C4-2B (cell line): ENCODE measurements around the gene PACSIN2.

Experiments used
- H3K27ac ChIP-seq: fragments of 450-650 bp; 2 replicates; pipeline ENCODE4 v1.5.1; 2017
- CTCF ChIP-seq: fragments of 450-650 bp; conservative IDR thresholded peaks from 2 replicates; pipeline ENCODE4 v1.5.1; 2017; ENCODE audit warnings: mild to moderate bottlenecking
- ZFX ChIP-seq: fragments of 450-650 bp; IDR thresholded peaks from 2 replicates; pipeline ENCODE4 v1.6.1; 2017

The PACSIN2 gene

GRCh38 chr22:42939451-42939881 lies 75.5 kb downstream of the PACSIN2 start:
- peak overlapping the region; percentile 77 for H3K27ac ChIP-seq
- TF ChIP-seq ZFX (no peak), CTCF (no peak)

GRCh38 chr22:42938976-42939375 lies 76.0 kb downstream of the PACSIN2 start:
- peak overlapping the region; percentile 77 for H3K27ac ChIP-seq
- TF ChIP-seq ZFX (no peak), CTCF (no peak)

GRCh38 chr22:42938449-42938848 lies 76.5 kb downstream of the PACSIN2 start:
- peak overlapping the region; percentile 77 for H3K27ac ChIP-seq
- TF ChIP-seq ZFX (no peak), CTCF (no peak)

- TF ChIP-seq CTCF (no peak), ZFX (no peak)
- peak overlapping the region; percentile 5; the same call in 1 of the 2 replicates for H3K27ac ChIP-seq
These were observed 77.6 kb downstream of the PACSIN2 start for GRCh38 chr22:42937164-42937843.

- 0 out of 2 replicates have a peak overlapping the region, but pooled peaks have one; percentile 5 for H3K27ac ChIP-seq
These were observed 78.3 kb downstream of the PACSIN2 start for GRCh38 chr22:42936680-42937079.

- TF ChIP-seq CTCF (no peak), ZFX (no peak)
- peak overlapping the region; percentile 73 for H3K27ac ChIP-seq
These were observed 80.6 kb downstream of the PACSIN2 start for GRCh38 chr22:42934338-42934737.

- TF ChIP-seq ZFX: no peak
- TF ChIP-seq CTCF: no peak
- peak overlapping the region; percentile 32 for H3K27ac ChIP-seq
These were observed 81.4 kb downstream of the PACSIN2 start for GRCh38 chr22:42933485-42934091.
